Memory B cell (primary cell): ENCODE data around the gene SMIM24.

Experiments
- ATAC-seq: fragments of 150-1000 bp; cut with Tn5 transposase; 2 replicates; pipeline ENCODE4 v1.10.0; 2021; ENCODE audit warnings: low read depth, mild to moderate bottlenecking, moderate library complexity
- DNase-seq, 2 donors: peaks; one replicate each; pipeline ENCODE4 v3.0.0; 2022; ENCODE audit warnings: low spot score in 2 of 2
- H3K27ac Mint-ChIP-seq: one replicate; pipeline ENCODE4 v1.8.0; 2022; ENCODE audit warnings: mild to moderate bottlenecking, moderate library complexity, mixed read lengths
- H3K27me3 Mint-ChIP-seq: one replicate; pipeline ENCODE4 v1.8.0; 2022; ENCODE audit warnings: mixed read lengths
- H3K36me3 Mint-ChIP-seq: one replicate; pipeline ENCODE4 v1.8.0; 2022; ENCODE audit warnings: mild to moderate bottlenecking, mixed read lengths
- H3K4me1 Mint-ChIP-seq: one replicate; pipeline ENCODE4 v1.8.0; 2022; ENCODE audit warnings: mixed read lengths
- H3K4me3 Mint-ChIP-seq: one replicate; pipeline ENCODE4 v1.8.0; 2022; ENCODE audit warnings: mild to moderate bottlenecking, moderate library complexity, mixed read lengths
- H3K9me3 Mint-ChIP-seq: one replicate; pipeline ENCODE4 v1.8.0; 2022; ENCODE audit warnings: mixed read lengths

SMIM24 gene

GRCh38 chr19:3465552-3465951, 14.8 kb downstream of the SMIM24 start:
- DNase-seq: no peak
- no peaks in the 10 kb centered on the region for H3K4me1 Mint-ChIP-seq
- no peak overlapping the region for H3K27ac Mint-ChIP-seq
- peaks cover 8% of the 10 kb centered on the region for H3K36me3 Mint-ChIP-seq
- peaks cover 4% of the 10 kb centered on the region for H3K9me3 Mint-ChIP-seq
- H3K27me3 Mint-ChIP-seq: peaks cover 2% of the 10 kb centered on the region
- no peak overlapping the region for H3K4me3 Mint-ChIP-seq
- no peak for ATAC-seq

- H3K4me3 Mint-ChIP-seq: no peak overlapping the region
- no peak overlapping the region for H3K27ac Mint-ChIP-seq
- H3K36me3 Mint-ChIP-seq: peaks cover 8% of the 10 kb centered on the region
- peaks cover 1% of the 10 kb centered on the region for H3K27me3 Mint-ChIP-seq
- peaks cover 4% of the 10 kb centered on the region for H3K9me3 Mint-ChIP-seq
- H3K4me1 Mint-ChIP-seq: no peaks in the 10 kb centered on the region
- ATAC-seq (no peak), DNase-seq (no peak)
These were observed 15.6 kb downstream of the SMIM24 start for GRCh38 chr19:3464587-3465235.

- Mint-ChIP-seq H3K27ac (no peak overlapping the region), H3K36me3 (peaks cover 10% of the 10 kb centered on the region)
- ATAC-seq: no peak
These were observed 16.4 kb downstream of the SMIM24 start for GRCh38 chr19:3463714-3464586.

DNA sequence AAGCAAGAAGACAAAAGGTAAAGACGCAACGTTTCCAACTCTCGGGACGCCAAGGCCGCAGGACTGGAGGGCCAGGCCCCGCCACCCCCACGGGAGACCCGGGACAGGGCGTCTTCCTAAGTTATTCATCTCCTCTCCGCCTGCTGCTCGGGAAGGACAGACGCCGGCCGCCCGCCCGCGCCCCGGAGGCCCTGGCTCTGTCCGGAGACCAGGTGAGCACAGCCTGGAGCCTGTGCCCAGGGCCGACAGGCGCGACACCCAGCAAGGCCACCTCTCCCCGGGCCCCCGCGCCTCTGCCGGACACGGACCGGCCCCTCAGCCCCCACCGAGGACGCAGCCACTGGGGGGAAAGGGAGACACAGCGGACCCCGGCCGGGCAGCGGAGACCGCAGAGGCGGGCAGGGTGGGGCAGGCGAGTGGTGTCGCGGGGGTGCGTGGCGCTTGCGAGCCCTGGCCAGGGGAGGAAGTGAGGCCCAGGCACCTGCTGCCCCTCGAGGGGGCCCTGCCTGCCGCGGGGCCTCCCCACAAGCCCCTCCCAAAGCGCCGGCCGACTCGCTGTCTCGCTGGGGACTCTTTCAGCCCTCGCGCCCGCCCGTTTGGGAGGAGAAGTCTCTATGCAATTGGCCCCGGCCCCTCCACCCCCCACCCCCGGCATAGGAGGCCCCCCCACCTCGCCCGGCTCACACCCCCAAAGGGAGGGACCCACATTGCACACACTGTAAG, 17.2 kb downstream of the SMIM24 start:
- no peaks in the 10 kb centered on the region for H3K27me3 Mint-ChIP-seq
- no peak overlapping the region for H3K27ac Mint-ChIP-seq
- no peaks in the 10 kb centered on the region for H3K4me1 Mint-ChIP-seq
- peaks cover 2% of the 10 kb centered on the region for H3K9me3 Mint-ChIP-seq
- H3K4me3 Mint-ChIP-seq: no peak overlapping the region
- peaks cover 8% of the 10 kb centered on the region for H3K36me3 Mint-ChIP-seq
- no peak for ATAC-seq
- no peak for DNase-seq

More at GRCh38 chr19:3463714-3464586, 16.4 kb downstream of the SMIM24 start:
- no peak for DNase-seq
- peaks cover 1% of the 10 kb centered on the region for H3K27me3 Mint-ChIP-seq
- H3K4me3 Mint-ChIP-seq: no peak overlapping the region
- H3K9me3 Mint-ChIP-seq: peaks cover 4% of the 10 kb centered on the region
- no peaks in the 10 kb centered on the region for H3K4me1 Mint-ChIP-seq

GRCh38 chr19:3459965-3460582, 20.3 kb downstream of the SMIM24 start:
- Mint-ChIP-seq H3K9me3 (no peaks in the 10 kb centered on the region), H3K27me3 (no peaks in the 10 kb centered on the region), H3K4me1 (no peaks in the 10 kb centered on the region), H3K27ac (no peak overlapping the region), H3K36me3 (peaks cover 5% of the 10 kb centered on the region), H3K4me3 (no peak overlapping the region)
- DNase-seq (no peak), ATAC-seq (no peak)

DNA sequence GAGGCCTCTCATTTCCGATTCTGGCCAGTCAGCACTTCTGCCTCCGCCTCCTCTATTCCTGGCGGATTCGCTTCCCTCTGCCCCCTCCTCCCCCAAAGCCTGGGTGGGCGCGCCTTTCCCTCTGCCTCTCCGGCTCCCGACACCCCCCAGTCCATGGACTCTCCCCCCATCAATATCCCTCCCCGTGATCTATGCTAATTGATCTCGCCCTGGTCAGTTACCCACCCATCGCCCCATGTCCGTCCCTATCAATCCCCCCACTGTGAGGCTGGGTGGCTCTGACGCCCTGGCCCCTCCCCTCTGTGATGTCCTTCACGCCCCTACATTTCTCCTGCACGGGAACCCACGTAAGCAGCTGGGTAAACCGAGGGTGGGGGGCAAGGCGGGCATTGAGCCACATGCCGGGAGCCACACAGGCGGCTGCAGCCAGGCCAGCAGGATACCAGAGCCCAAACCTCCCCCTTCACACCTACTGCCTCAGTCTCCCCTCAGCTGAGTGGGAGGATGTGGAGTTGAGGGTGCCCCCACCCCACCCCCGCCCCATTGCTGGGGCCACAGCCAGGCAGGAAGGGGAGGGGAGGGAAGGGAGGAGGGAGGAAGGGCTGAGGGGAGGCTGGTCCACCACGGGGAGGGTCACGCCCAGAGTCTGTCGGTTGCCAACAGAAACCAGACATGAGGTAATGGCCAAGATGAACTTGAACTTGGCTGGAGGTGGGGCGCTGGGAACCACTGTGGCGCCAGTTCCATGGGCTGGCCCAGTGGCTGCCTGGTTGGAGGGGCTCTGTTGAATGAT, 21.0 kb downstream of the SMIM24 start:
- no peak for ATAC-seq
- Mint-ChIP-seq H3K36me3 (peaks cover 5% of the 10 kb centered on the region), H3K27ac (no peak overlapping the region), H3K4me3 (no peak overlapping the region), H3K27me3 (no peaks in the 10 kb centered on the region), H3K9me3 (no peaks in the 10 kb centered on the region), H3K4me1 (no peaks in the 10 kb centered on the region)
- DNase-seq: no peak

GRCh38 chr19:3458229-3459088, 21.9 kb downstream of the SMIM24 start:
- no peak for DNase-seq
- Mint-ChIP-seq H3K9me3 (no peaks in the 10 kb centered on the region), H3K36me3 (peaks cover 5% of the 10 kb centered on the region), H3K4me3 (no peak overlapping the region), H3K4me1 (no peaks in the 10 kb centered on the region), H3K27me3 (no peaks in the 10 kb centered on the region), H3K27ac (no peak overlapping the region)
- no peak for ATAC-seq

- Mint-ChIP-seq H3K27me3 (no peaks in the 10 kb centered on the region), H3K9me3 (no peaks in the 10 kb centered on the region), H3K4me3 (no peak overlapping the region), H3K27ac (no peak overlapping the region), H3K36me3 (peaks cover 7% of the 10 kb centered on the region), H3K4me1 (no peaks in the 10 kb centered on the region)
- ATAC-seq (no peak), DNase-seq (no peak)
These were observed 22.6 kb downstream of the SMIM24 start for GRCh38 chr19:3457528-3458228.

DNA sequence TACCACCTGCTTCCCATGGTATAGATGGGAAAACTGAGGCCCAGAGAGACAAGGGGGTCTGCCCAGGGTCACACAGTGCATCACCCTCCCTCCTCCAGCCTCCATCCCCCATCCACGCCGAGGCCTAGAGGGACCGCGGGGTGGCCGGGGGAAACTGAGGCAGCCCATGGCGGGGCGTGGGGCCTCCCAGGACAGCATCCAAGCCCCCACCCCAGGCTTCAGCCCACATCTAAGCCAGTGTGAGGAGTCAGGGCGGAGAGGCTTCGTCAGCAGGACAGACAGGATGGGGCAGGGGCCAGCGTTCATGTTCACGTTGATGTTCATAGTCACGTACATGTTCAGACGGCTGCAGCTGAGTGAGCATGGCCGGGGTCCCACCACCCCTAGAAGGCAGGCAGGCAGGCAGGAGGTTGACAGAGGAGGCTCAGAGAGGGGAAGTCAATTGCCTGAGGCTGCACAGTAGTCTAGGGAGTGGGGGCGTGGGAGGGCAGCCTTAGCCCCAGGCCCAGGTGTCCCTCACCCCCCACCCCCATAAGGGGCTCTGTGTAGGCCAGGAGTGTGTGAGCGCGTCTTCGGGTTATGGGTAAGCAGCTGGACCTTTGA, 23.3 kb downstream of the SMIM24 start:
- no peak overlapping the region for H3K4me3 Mint-ChIP-seq
- H3K27me3 Mint-ChIP-seq: no peaks in the 10 kb centered on the region
- no peaks in the 10 kb centered on the region for H3K4me1 Mint-ChIP-seq
- H3K36me3 Mint-ChIP-seq: peaks cover 10% of the 10 kb centered on the region
- DNase-seq (no peak), ATAC-seq (no peak)
- no peak overlapping the region for H3K27ac Mint-ChIP-seq
- no peaks in the 10 kb centered on the region for H3K9me3 Mint-ChIP-seq

DNA sequence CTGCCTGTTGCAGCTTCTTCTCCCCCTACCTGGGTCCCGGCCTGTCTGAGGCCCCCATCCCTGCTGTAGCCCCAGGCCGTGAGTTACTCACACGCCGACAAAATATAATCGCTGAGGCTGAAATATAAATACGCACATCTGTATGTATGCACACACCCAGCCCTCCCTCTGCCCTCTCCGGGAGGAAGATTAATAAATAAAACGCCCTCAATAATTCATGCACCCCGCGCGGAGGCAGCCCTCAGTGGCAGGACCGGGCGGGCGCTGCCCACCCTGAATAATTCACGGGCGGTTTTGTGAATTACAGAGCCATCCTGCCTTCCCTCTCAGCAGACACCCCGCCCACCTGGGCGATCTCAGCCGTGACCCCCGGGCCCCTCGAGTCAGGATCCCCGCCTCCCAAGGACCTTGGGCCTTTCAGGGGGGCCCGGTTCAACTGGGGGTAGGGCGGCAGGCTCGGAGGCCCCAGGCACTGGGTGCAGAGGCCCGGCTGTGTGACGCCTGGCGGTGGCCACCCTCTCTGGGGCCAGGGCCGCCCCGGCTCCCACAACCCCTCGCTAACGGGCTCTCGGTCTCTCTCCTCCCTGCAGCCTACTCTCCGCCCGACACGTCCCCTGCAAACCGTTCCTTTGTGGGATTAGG, 24.2 kb downstream of the SMIM24 start:
- DNase-seq (no peak), ATAC-seq (no peak)
- peaks cover 11% of the 10 kb centered on the region for H3K36me3 Mint-ChIP-seq
- H3K27ac Mint-ChIP-seq: no peak overlapping the region
- H3K4me3 Mint-ChIP-seq: no peak overlapping the region
- peaks cover under 1% of the 10 kb centered on the region for H3K4me1 Mint-ChIP-seq
- H3K27me3 Mint-ChIP-seq: no peaks in the 10 kb centered on the region
- H3K9me3 Mint-ChIP-seq: no peaks in the 10 kb centered on the region

- DNase-seq: no peak
- H3K9me3 Mint-ChIP-seq: no peaks in the 10 kb centered on the region
- no peak overlapping the region for H3K27ac Mint-ChIP-seq
- ATAC-seq: no peak
- H3K36me3 Mint-ChIP-seq: peaks cover 14% of the 10 kb centered on the region
- H3K4me1 Mint-ChIP-seq: peaks cover 2% of the 10 kb centered on the region
- no peaks in the 10 kb centered on the region for H3K27me3 Mint-ChIP-seq
- H3K4me3 Mint-ChIP-seq: no peak overlapping the region
These were observed 24.9 kb downstream of the SMIM24 start for GRCh38 chr19:3455393-3455955.
